GM19452 (cell line): Measurements from ENCODE around the gene IFNA10.
A peak's percentile ranks its signal among the peaks of the same experiment; 100 is the strongest.
"Not testable (repeated sequence)": the region's sequence is repeated elsewhere in the genome, so short reads cannot be mapped to it uniquely, and the experiment has no call there.

Source experiments
- ATAC-seq: cut with Tn5 transposase; IDR thresholded peaks from one replicate; pipeline ENCODE4 v1.9.1; 2021; ENCODE audit not compliant: unreplicated experiment

IFNA10 gene

GRCh38 chr9:21207043-21207442, at the start of gene IFNA10:
Gene IFNA10 (minus strand): TSS chr9:21207143. CDS start chr9:21207097, 46 bp downstream.
- not testable (repeated sequence) for ATAC-seq

- ATAC-seq: no peak
These were observed 48.7 kb upstream of the IFNA10 start for GRCh38 chr9:21255538-21256212.

GRCh38 chr9:21252721-21253547, 46.0 kb upstream of the IFNA10 start:
- peak; percentile 81 for ATAC-seq

- no peak for ATAC-seq
These were observed 44.7 kb upstream of the IFNA10 start for GRCh38 chr9:21251638-21252037.

GRCh38 chr9:21251190-21251589, 44.2 kb upstream of the IFNA10 start:
- ATAC-seq: no peak

- no peak for ATAC-seq
These were observed 37.9 kb upstream of the IFNA10 start for GRCh38 chr9:21244836-21245235.

- ATAC-seq: no peak
These were observed 33.0 kb upstream of the IFNA10 start, which contains the start of gene IFNA14 for GRCh38 chr9:21239911-21240310. Gene IFNA14 (minus strand): TSS chr9:21240005. CDS start chr9:21239935, 70 bp downstream.

GRCh38 chr9:21236360-21236714, 29.4 kb upstream of the IFNA10 start:
- peak; percentile 22 for ATAC-seq

GRCh38 chr9:21235468-21236359, 28.8 kb upstream of the IFNA10 start:
- peak; percentile 80 for ATAC-seq

- ATAC-seq: no peak
These were observed 27.3 kb upstream of the IFNA10 start for GRCh38 chr9:21234153-21234687.

- no peak for ATAC-seq
These were observed 26.3 kb upstream of the IFNA10 start for GRCh38 chr9:21233258-21233657.

- ATAC-seq: no peak
These were observed 21.2 kb upstream of the IFNA10 start, which contains the start of gene IFNA17 for GRCh38 chr9:21228122-21228521. Gene IFNA17 (minus strand): TSS chr9:21228222. CDS start chr9:21228173, 49 bp downstream.

GRCh38 chr9:21217211-21217610, 10.3 kb upstream of the IFNA10 start, which contains the start of gene IFNA16:
Gene IFNA16 (minus strand): TSS chr9:21217311. CDS start chr9:21217305, 6 bp downstream.
- not testable (repeated sequence) for ATAC-seq

- ATAC-seq: peak; percentile 71
These were observed 6.7 kb upstream of the IFNA10 start for GRCh38 chr9:21213411-21214326.

GRCh38 chr9:21212160-21212559, 5.2 kb upstream of the IFNA10 start:
- ATAC-seq: not testable (repeated sequence)

- ATAC-seq: not testable (repeated sequence)
These were observed 3.8 kb upstream of the IFNA10 start for GRCh38 chr9:21210782-21211181.

GRCh38 chr9:21210311-21210710, 3.4 kb upstream of the IFNA10 start:
- no peak for ATAC-seq

GRCh38 chr9:21205204-21205603, 1.7 kb downstream of the IFNA10 start:
- ATAC-seq: no peak

- ATAC-seq: not testable (repeated sequence)
These were observed 4.8 kb downstream of the IFNA10 start, which contains the start of gene IFNA7 for GRCh38 chr9:21202105-21202504. Gene IFNA7 (minus strand): TSS chr9:21202205. CDS start chr9:21202165, 40 bp downstream.
